GM21390 (cell line): ENCODE measurements around the gene NFKB2.

Source experiments
- ATAC-seq: cut with Tn5 transposase; IDR thresholded peaks from one replicate; pipeline ENCODE4 v1.9.1; 2021; ENCODE audit not compliant: unreplicated experiment

NFKB2 gene

GRCh38 chr10:102395400-102396316 is at the start of gene NFKB2:
TSS of gene NFKB2 (plus strand) at chr10:102395705. CDS start at chr10:102395960, 255 bp downstream.
- peak; percentile 32 for ATAC-seq

DNA sequence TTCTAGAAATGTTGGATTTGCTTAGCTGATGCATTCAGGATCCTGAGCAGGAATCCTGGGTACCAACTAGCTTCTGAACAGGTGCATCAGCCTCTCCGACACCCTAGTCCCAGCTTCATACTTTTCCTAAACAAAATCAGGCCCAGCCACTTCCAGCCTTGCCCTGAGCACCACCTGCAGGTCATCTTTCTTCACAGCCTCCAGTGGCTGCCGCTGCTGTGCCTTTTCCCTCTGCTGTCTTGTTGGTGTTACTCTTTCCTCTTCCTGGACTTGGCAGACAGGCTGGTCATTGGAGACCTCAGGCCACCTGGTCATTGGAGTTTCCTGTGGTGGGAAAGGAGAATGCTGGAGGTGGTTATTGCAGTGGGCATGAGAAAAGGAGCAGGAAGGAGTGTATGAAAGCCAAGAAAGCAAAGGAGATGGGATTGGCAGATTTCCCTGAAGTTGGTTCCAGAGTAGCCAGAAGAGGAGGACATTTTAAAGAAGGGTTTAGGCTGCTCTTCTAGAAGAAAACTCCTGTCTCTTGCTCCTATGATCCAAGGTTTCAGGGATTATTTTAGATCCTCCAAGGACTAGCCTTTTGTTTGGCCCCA is 48.2 kb upstream of the NFKB2 start:
- ATAC-seq, result no peak

DNA sequence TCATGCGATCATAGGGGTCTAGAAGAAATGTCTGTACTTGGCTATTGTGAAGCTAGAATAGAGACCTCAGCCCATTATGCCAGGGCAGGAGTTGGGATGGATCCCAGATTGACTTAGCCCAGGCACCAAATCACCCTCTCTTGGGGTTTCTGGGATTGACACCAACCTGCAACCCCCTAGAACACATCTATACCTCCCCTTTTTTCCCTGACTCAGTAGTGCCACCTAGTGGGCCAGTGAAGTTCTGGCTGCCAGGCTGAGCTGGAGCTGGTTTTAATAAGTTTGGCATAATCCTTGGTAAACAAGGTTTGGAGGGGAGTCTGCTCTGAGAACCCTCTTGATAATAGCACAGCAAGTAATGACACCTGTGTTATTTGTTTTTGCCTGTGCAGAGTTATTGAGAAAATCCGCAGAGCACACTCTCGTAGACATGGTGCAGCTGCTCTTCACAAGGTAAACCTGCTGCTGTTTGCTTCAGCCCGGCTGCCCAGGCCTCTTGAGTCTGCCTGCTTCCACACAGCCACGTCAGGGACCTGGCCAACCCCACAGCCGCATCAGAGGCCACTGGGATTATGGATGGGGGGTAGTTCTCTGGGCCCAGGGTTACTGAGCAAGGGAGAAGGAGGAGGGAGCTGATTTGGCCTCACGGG is 43.3 kb upstream of the NFKB2 start:
- no peak for ATAC-seq

GRCh38 chr10:102354451-102354850 is 41.1 kb upstream of the NFKB2 start:
- ATAC-seq, result no peak

DNA sequence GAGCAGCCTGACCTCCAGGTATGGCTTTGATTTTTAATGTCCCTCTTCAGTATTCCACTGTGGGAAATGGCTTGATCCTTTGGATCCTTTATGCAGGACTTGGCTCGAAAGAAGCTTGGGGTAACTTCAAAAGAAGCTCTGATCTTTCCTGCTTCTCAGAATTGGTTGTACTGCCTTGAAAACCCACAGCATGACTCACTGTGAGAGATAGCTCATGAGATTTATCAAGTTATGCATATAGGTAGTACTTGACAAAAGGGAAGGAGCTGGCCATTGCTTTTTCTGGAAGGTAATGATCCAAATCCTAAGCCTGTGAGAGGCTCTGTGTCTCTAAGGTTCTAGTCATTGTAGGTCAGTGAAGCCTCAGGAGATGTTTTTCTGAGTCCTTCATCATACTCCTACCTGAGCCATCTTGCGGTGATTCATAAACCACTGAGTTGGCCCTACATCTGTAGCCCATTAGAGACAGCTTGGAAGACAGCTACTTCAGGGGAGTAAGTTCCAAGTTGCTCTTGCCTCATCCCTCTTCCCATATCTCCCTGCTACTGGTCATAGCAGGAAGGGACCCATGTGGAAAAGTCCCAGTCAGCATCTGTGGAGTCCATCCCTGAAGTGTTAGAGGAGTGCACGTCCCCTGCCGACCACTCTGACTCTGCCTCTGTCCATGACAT is 36.7 kb upstream of the NFKB2 start:
- no peak for ATAC-seq

DNA sequence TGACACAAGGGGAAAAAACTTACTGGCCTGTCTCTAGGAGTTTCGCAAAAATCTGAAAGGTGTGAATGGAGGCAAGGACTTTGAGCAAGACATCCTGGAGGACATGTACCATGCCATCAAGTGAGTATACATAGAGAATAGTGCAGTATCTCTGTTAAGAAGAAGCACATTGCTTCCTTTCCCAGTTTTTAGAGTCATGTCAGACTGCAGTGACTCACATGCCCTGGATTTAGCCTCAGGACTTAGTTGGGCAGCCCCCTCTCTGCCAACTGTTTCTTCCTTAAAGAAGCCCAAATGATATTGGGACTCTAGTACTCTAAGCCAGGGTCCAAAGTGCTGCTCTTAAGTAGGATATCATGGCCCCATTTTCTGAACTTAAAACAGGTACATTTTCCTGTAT is 28.1 kb upstream of the NFKB2 start:
- no peak for ATAC-seq

GRCh38 chr10:102368077-102368476 is 27.4 kb upstream of the NFKB2 start:
- no peak for ATAC-seq

DNA sequence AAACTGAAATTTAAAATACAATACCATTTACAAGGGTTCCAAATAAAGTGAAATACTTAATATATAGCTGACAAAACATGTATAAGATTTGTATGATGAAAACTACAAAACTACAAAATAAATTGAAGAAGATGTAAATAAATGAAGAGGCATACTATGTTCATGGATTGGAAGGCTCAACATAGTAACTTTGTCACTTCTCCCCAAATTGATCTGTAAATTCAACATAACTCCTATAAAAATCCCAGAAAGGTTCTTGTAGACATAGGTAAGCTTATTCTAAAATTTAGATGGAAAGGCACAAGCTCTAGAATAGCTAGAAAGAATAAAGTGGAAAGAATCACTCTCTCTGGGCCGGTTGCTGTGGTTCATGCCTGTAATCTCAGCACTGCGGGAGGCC is 24.2 kb upstream of the NFKB2 start:
- ATAC-seq, result no peak

- no peak for ATAC-seq
These were observed 20.3 kb upstream of the NFKB2 start for GRCh38 chr10:102375250-102375649.

GRCh38 chr10:102375867-102376266 is 19.6 kb upstream of the NFKB2 start:
- ATAC-seq, result no peak

- ATAC-seq, result no peak
These were observed 18.6 kb upstream of the NFKB2 start for GRCh38 chr10:102376901-102377300.

- ATAC-seq, result no peak
These were observed 16.1 kb upstream of the NFKB2 start for GRCh38 chr10:102379383-102379782.

- no peak for ATAC-seq
These were observed 13.5 kb upstream of the NFKB2 start for GRCh38 chr10:102381983-102382382.

DNA sequence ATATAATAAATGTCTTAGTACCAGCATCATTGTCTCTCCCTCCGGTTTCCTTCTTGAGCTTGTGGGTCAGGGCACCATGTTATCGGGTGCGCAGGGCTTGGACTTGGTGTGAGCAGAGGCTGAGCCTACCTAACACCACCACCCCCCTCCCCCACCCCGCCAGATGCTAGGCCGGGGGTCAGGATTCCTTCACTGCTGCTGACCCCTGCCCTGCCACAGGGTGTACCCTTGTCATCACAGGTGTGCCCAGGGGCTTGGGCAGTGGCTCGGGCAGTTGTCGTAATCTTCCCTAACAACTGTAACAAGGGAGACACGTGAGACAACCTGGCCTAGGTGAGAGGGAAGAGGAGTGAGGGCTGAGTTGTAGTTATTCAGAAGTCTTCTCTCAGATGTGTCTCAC is 12.6 kb upstream of the NFKB2 start:
- no peak for ATAC-seq

DNA sequence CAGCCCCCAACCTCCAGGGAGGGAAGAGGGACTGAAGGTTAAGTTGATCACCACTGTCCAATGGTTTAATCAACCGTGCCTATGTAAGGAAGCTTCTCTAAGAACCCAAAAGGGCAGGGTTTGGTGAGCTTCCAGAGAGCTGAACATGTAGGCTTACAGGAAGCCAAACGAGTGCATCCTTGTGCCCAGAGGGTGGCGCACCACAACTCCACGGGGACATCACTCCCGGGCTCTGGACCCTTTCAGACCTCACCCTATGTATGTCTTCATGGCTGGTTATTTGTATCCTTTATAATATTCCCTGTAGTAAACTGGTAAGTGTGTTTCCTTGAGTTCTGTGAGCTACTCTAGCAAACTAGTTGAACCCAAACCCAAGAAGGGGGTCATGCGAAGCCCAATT is 11.5 kb upstream of the NFKB2 start:
- ATAC-seq, result no peak

DNA sequence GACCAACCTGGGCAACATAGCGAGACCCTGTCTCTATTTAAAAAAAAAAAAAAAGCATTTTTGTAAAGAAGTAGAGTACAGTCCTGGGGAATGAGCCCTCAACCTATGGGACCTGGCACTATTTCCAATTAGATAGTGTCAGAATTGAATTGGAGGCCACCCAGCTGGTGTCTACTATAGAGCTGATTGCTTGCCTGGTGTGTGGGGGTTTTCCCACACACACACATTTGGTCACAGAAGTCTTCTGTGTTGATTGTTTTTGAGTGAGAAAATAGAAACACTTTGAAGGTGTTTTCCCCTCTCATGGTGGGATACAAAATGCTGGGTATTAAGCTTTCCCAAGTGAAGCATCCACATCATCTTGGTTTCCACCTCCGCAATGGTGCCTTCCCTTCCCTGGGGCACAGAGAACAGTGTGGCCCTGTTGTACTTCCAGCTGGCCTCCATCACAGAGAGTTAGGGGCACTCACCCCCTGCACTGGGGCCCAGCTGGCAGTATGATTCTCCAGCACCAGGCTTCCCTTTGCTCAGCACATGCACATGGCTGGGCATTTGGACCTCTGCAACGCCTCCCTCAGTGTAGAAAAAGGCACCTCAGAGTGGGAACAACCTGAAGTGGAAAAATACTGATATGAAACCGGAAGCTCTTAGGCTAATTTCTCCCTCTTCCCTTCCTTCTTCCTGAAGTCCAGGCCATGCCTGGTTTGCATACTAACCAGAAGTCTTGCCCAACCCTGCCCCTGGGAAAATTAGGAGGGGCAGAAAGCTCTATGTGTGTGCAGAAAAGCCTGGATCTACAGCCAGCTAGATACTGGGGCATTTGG is 10.7 kb upstream of the NFKB2 start:
- ATAC-seq, result no peak

GRCh38 chr10:102389894-102390293 is 5.6 kb upstream of the NFKB2 start:
- no peak for ATAC-seq

DNA sequence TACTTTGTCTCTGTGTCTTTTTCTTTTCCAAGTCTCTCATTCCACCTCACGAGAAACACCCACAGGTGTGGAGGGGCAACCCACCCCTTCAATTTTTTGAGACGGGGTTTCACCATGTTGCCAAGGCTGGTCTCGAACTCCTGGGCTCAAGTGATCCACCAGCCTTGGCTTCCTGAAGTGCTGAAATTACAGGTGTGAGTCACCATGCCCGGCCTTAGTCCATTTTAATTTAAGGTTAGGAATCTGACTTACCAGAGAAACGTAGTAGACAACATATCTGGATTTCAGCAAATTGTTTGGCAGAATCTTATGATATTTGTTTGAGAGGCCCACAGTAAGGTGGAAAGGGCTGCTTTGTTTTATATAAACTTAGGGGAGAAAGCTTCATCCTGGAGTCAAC is 3.2 kb upstream of the NFKB2 start:
- ATAC-seq, result no peak

DNA sequence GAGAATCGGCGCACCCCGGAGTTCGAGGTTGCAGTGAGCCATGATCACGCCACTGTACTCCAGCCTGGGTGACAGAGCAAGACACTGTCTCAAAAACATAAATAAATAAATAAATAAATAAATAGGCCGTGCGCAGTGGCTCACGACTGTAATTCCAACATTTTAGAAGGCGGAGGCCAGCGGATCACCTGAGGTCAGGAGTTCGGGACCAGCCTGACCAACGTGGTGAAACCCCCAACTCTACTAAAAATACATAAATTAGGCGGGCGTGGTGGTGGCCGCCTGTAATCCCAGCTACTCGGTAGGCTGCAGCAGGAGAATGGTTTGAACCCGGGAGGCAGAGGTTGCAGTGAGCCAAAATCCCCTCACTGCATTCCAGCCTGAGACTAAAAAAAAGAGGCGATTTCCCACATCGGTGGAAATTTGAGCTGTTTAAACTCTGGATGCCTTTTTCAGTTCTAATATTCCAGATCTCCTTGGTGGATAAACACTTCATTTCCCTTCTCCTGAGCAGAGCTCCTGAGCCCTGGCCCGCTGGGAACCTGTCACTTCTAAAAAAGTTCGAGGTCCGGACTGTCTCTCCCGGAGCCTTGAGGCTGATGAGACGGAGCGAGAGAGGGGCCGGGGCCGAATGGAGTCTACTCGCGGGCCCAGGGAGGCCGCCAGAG is 2.0 kb upstream of the NFKB2 start:
- ATAC-seq, result no peak
